HG03565 (cell line): Measurements from ENCODE around the gene ULK4.
"Not testable (repeated sequence)": the region's sequence is repeated elsewhere in the genome, so short reads cannot be mapped to it uniquely, and the experiment has no call there.

Experiments used
- ATAC-seq: cut with Tn5 transposase; IDR thresholded peaks from one replicate; pipeline ENCODE4 v1.9.1; 2021; ENCODE audit warnings: mild to moderate bottlenecking, moderate library complexity; ENCODE audit not compliant: unreplicated experiment

The ULK4 gene

DNA sequence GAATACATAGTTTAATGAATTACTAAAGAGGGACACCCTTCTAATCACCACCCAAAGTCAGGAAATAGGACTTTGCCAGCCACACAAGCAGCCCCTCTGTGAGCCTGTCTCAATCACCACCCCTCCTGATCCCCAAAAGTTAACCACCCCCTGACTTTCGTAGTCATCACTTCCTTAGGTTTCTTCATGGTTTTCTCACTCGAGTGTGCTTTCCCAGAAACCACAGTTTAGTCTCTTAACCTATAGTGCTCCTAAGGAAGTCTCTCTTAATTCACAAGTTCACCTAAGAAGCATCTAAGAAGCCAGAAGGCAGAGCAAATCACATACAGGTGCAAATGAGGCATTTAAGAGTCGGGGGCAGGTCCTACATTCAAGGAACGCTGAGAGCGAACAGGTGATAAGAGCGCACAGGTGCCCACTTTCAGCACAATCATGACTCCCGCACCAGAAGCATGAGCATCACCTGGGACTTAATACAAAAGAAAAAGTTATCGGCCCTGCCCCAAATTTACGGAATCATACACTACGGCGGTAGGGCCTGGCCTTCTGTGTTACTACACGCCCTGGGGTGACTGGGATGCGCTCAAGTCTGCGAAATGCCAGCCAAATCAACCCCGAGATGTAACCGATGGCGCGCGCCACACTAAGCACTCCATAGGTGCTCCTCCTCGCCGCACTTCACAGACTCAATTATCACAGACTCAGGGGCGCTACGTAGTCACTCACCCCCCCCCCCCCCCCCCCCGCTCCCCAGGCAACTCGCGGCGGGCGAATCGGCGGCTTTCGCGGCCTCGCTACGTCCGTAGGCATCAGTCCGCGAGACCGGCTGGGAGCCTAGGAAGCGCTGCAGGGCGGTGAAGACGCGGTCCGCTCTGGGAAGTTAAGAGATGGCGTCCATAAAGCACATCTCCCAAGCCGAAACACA, 815 bp downstream of the ULK4 start:
- peak; percentile 3 for ATAC-seq

DNA sequence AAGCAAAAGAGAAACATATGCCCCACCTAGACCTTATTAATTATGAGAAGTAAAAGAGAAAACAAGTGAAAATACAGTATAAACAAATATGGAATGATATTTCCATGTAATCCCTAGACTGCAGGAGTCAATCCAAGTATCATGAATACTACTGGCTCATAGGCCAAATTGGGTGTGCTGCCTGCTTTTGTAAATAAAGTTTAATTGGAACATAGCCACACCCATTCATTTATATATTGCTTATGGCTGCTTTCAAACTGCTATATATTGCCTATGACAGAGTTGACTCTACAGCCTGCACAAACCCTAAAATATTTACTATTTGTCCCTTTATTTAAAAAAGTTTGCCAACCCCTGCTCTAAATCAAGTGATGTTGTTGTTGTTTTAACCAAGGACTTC, 5.3 kb downstream of the ULK4 start:
- ATAC-seq: no peak

GRCh38 chr3:41955192-41955591, 6.7 kb downstream of the ULK4 start:
- no peak for ATAC-seq

GRCh38 chr3:41943311-41943843, 18.5 kb downstream of the ULK4 start:
- ATAC-seq: no peak

GRCh38 chr3:41940393-41940792, 21.5 kb downstream of the ULK4 start:
- no peak for ATAC-seq

DNA sequence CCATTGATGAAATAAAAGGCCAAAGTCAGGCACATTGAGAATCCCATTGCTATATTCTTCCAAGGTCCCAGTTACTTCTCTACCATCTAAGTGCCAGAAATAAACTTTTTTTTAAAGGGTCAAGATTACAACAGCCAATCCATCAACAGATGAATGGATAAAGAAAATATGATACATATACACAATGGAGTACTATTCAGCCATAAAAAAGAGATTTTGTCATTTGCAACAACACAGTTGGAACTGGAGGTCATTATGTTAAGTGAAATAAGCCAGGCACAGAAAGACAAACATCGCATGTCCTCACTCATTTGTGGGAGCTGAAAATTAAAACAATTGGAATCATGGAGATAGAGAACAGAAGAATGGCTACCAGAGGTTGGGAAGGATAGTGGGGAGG, 25.5 kb downstream of the ULK4 start:
- ATAC-seq: no peak

- no peak for ATAC-seq
These were observed 28.7 kb downstream of the ULK4 start for GRCh38 chr3:41933154-41933676.

DNA sequence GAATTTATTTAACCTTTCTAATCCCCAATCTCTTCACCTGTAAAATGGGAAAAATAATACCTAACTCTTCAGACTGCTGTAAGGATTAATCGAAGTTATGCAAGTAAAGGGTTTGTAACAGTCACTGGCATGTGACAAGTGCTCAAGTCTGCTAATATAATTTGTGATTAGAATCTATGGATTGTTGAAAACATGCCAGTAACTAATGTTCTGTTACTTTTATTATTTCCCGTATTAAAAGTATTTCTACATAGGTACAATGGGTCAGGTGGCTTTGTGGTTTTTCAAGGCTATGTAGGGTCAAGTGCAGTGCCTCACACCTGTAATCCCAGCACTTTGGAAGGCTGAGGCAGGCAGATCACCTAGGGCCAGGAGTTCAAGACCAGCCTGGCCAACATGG, 29.4 kb downstream of the ULK4 start:
- ATAC-seq: no peak

- no peak for ATAC-seq
These were observed 41.4 kb downstream of the ULK4 start for GRCh38 chr3:41920406-41920965.

DNA sequence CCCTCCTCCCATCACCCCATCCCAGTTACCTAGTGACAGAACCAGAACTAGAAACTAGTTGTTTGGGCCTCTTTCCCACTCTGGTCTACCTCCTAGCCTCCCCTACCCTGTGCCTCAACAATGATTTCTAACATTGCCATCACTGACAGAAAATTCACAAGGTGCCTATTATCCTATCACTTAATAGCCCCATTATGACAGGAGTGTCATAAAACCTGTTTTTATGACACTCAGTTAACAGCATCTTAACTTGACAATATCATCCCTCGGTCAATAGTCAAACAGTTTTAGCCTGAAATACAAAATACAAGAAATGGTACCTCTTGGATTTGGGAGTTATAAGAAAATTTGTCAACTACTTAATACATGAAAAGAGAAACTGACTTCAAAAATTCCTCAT, 46.5 kb downstream of the ULK4 start:
- ATAC-seq: no peak

DNA sequence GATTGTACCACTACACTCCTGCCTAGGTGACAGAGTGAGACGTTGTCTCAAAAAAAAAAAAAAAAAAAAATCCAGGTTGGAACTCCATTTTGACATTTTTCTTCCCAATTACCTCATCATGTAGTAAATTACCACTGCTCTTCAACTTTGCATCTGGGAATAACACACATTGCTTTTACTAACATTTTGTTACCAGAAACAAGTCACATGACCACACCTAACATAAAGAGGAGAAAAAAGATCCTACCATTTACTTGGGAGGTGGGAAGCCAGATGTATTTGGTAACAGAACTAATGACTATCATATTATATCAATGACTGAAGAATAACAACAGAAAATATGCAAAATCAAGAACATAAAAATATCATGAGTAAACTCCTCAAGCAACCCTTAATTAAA, 49.6 kb downstream of the ULK4 start:
- no peak for ATAC-seq

DNA sequence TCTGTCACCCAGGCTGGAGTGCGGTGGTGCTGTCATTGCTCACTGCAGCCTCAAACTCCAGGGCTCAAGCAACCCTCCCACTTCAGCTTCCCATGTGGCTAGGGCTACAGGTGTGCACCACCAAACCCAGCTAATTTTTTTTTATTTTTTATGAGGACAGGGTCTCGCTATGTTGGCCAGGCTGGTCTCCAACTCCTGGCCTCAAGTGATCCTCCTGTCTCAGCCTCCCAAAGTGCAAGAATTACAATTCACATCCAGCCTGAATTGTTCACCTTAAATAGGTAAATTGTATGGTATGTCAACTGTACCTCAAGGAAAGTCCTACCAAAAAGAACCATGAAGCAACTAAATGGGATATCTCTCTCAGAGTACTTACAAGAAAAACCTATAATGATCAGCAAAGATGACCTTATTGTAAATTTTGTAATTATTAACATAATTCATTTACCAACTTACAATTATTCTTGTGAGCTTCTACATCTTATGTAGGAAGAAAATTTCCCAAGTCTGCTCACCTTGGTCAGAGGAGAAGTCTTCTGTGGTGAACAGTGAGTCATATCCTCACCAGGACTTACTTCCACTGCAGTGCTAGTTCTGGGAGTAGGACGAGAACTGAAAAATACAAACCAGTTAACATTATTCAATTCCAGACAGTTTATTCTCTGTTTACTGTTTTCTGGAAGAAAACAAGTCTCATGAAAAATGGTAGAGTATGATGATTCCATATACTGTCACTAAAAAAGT, 54.4 kb downstream of the ULK4 start:
- no peak for ATAC-seq

GRCh38 chr3:41900265-41900664, 61.6 kb downstream of the ULK4 start:
- ATAC-seq: no peak

GRCh38 chr3:41898631-41899030, 63.3 kb downstream of the ULK4 start:
- no peak for ATAC-seq

GRCh38 chr3:41893977-41894376, 67.9 kb downstream of the ULK4 start:
- no peak for ATAC-seq

GRCh38 chr3:41888368-41889076, 73.4 kb downstream of the ULK4 start:
- no peak for ATAC-seq

DNA sequence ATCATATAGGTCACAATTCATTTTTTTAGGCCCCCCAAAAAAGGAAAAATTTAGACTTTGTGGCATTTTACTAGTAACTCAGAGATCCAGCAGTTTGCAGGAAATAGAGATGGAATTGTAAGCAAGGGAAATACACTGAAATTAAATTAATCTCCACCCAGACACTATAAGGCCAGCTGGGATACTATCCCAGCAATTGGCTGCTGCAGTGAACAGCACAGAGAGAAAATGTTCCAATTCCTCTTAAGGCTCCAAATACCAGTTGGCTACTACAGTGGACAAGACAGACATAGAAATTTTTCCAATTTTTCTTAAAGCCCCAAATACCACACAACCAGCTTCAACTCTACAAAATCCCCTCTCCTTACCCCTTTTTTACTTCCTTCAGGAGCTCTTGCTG, 78.9 kb downstream of the ULK4 start:
- no peak for ATAC-seq

DNA sequence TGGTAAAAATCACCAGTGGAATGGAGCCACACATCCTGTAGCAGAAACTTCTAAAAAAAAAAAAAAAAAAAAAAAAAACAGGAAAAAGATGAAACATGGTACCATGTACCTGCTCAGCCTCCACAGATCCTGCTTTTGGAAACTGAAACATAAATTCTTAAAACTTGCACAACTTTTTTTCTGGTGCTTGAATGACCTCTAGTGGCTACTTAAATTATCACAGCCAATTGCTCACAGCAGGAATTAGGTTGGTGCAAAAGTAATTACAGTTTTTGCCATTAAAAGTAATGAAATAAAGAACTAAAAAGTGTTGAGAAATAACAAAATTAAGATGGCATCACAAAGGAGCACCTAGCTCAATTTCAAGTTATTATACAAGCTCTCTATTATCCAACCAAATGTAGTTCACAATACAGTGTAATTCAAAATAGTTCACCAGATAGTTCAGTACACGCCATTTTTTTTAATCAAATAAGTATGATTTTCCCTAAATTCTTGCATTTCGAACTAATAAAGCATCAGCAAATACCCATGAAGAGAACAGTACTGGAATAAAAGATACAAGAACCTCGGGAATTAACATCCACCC, 80.6 kb downstream of the ULK4 start:
- ATAC-seq: no peak

DNA sequence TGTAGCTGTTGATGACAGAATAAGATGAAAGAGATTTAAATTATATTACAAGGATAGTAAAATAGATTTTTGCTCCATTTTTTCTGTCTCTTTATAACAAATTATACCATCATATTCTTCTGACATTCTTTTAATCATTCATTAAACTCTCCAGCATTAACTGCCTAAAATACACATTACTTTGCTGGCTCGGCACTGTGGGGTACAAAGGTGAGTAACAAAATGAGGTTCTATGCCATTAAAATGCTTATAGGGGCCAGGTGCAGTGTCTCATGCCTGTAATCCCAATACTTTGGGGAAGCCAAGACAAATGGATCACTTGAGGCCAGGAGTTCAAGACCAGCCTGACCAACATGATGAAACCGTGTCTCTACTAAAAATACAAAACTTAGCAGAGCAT, 81.5 kb downstream of the ULK4 start:
- no peak for ATAC-seq

DNA sequence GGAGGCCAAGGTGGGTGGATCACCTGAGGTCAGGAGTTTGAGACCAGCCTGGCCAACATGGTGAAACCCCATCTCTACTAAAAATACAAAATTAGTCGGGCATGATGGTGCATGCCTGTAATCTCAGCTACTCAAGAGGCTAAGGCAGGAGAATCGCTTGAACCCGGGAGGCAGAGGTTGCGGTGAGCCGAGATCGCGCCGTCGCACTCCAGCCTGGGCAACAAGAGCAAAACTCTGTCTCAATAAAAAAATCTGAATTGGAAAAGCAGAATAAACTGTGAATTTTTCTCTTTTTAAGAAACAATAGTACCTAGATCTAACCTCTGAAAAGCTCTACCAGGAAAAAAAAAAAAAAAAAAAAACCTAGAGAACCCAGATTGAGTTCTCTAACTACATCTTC, 84.2 kb downstream of the ULK4 start:
- ATAC-seq: not testable (repeated sequence)
